Sigmoid colon (tissue), 7 donors: ENCODE data around the gene TNKS2. TPM values are rescaled to one million over a fixed set of nuclear protein-coding genes. Genes with fewer than 3 reads are reported as not detected.

Experiments
- DNase-seq: peaks from one replicate; pipeline ENCODE4 v3.0.0-alpha.2; 2019
- H3K27ac ChIP-seq, 4 donors: fragments of 200-600 bp; sonication (generic); one replicate each; pipeline ENCODE4 v1.5.1; 2016 to 2019; ENCODE audit warnings: mild to moderate bottlenecking in 1 of 4
- H3K27me3 ChIP-seq, 3 donors: fragments of 200-600 bp; sonication (generic); one replicate each; pipeline ENCODE4 v1.5.1; 2019; ENCODE audit warnings: mild to moderate bottlenecking in 1 of 3
- H3K36me3 ChIP-seq, 4 donors: fragments of 200-600 bp; sonication (generic); one replicate each; pipeline ENCODE4 v1.5.1; 2016 to 2019
- H3K4me1 ChIP-seq, 4 donors: fragments of 200-600 bp; sonication (generic); one replicate each; pipeline ENCODE4 v1.5.1; 2017 to 2019
- H3K4me3 ChIP-seq, 4 donors: fragments of 200-600 bp; sonication (generic); one replicate each; pipeline ENCODE4 v1.5.1; 2017 to 2019; ENCODE audit warnings: mild to moderate bottlenecking in 2 of 4, moderate library complexity in 1 of 4
- H3K9me3 ChIP-seq, 4 donors: fragments of 200-600 bp in 3 of 4; sonication (generic) in 3 of 4; one replicate each; pipeline versions ENCODE4 v1.5.1 to v1.6.1; 2013 to 2019
- EP300 ChIP-seq, 4 donors: sonication (generic); formaldehyde crosslinking; IDR thresholded peaks; one replicate each; pipeline ENCODE4 v1.6.1; 2017; ENCODE audit warnings: antibody characterized with exemption in 4 of 4
- POLR2A ChIP-seq, 2 donors: fragments of 450-650 bp; IDR thresholded peaks; one replicate each; pipeline ENCODE4 v1.6.1; 2016; ENCODE audit warnings: antibody characterized with exemption in 2 of 2, mild to moderate bottlenecking in 2 of 2, moderate library complexity in 2 of 2
- POLR2AphosphoS5 ChIP-seq, 4 donors: sonication (generic); formaldehyde crosslinking; IDR thresholded peaks; one replicate each; pipeline ENCODE4 v1.6.1; 2017; ENCODE audit warnings: antibody characterized with exemption in 4 of 4
- WGBS, 2 donors: extraction: QIAGEN DNeasy Blood & Tissue Kit; methylation state at CpG; one replicate each; pipeline ENCODE4 v1.1.7; 2013; 5-methylcytosine and 5-hydroxymethylcytosine counted together
- intact Hi-C: fragments of 100-400 bp; cut with DNase I; formaldehyde crosslinking; loops from one replicate; pipeline ENCODE4 v1.15.1; 2023
- polyA plus RNA-seq, 3 donors: library from polyadenylated mRNA; stranded (reverse); fragments of 200-250 nt; gene quantifications; one replicate each; pipeline ENCODE4 v1.2.3, GENCODE V29; 2013
- total RNA-seq, 4 donors: library from RNA; depleted of rRNA; stranded (reverse); fragments of >200 nt; gene quantifications; one replicate each; pipeline ENCODE4 v1.1.0, GENCODE V29; 2016
- TF ChIP-seq, protein P1 (sequence below), 4 experiments: fragments of 450-650 bp in 3 of 4; fragments of 200-600 bp in 1 of 4; IDR thresholded peaks; one replicate each; pipeline ENCODE4 v1.5.1; 2016 to 2019; ENCODE audit warnings: antibody characterized with exemption in 4 of 4, mild to moderate bottlenecking in 3 of 4, moderate library complexity in 2 of 4
- donor health status: healthy with polysubstance abuse.
- donor health status: Bipolar disorder and iron deficiency.
- donor health status: healthy.

The TNKS2 gene
- total and polyA plus RNA-seq, 7 donors, result 9.0 to 46.7 (median 37.4) TPM

DNA sequence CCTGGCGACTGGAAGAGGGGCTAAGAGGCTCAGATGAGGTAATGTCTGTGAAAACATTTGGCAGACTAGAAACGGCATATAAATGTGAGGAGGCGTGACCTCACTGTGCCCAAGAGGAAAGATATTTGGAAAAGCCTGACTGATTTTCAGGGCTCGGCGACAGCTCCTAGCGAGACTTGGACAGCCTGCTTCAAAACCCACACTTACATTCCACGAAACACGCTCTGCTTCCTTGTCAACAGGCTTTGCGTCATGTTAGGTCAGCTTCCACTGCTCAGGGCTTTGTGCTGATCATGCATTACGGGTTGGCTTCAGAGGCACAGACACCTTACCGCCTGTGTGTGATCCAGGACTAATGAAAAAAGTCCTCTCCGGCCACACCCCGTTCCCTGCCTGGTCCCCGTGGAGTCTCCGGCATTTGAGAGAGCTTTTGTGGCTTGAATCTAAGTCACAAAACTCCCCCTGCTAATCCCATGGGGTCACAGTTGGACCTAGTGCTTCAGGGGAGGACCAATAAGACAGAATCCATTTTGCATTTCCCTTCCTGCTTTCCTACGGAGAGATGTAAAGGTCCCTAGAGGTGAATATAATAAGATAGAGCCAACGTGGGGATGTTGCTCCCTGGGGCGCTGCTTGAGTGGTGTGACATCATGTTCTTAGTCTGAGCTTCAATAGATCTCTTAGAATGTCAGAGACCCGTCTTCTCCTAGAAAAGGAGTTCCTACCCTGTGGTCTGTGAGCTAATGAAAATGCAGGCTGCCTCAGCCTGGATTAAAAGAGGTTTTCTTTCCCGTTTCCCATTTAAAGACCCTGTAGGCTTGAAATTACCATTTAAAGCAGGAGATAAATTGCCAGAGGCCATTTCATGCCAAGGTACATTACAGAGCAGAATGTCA is 85.6 kb downstream of the TNKS2 start:
- intact Hi-C loops, result no loop called here
- no peaks in the 10 kb centered on the region for H3K27me3 ChIP-seq
- TF ChIP-seq POLR2AphosphoS5 (IDR thresholded peaks at IDR 0.05), result peak in 1 of 4 donors; percentile 20
- TF ChIP-seq POLR2A (IDR thresholded peaks at IDR 0.05), result no peak
- 30 to 57% methylated on average over 20 of the region's 20 CpGs for WGBS, 2 donors
- peak overlapping the region in 3 of 4 donors; percentile 12 to 51 (median 36) for H3K27ac ChIP-seq
- no peaks in the 10 kb centered on the region for H3K9me3 ChIP-seq
- H3K4me3 ChIP-seq, result peak overlapping the region in 2 of 4 donors; percentile 8 to 13
- no peaks in the 10 kb centered on the region for H3K36me3 ChIP-seq
- DNase-seq, result no peak
- H3K4me1 ChIP-seq, result peaks cover 0 to 34% (median 24%) of the 10 kb centered on the region in 4 donors

DNA sequence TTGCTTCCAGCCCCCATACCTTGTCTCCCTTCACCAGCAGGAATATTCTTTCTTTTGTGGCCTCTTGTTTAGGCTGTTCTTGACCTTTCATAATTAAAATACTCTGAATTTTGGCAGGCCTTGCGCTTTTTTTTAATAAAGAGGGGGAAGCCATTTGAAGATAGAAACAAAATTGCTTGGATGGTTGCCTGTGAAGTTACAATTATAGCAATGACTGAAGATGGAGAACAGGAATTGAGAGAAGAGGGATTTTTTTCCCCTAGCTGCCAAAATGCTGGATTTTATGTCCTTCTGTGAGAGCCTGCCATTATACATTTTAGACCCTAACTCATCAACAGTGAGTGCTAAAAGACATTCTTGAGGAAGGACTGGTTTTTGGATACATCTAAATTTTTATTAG is 86.3 kb downstream of the TNKS2 start:
- 87 to 93% methylated on average over 1 of the region's 1 CpG for WGBS, 2 donors
- intact Hi-C loops, result no loop called here
- H3K27ac ChIP-seq, result peak overlapping the region in 2 of 4 donors; percentile 36 to 51

DNA sequence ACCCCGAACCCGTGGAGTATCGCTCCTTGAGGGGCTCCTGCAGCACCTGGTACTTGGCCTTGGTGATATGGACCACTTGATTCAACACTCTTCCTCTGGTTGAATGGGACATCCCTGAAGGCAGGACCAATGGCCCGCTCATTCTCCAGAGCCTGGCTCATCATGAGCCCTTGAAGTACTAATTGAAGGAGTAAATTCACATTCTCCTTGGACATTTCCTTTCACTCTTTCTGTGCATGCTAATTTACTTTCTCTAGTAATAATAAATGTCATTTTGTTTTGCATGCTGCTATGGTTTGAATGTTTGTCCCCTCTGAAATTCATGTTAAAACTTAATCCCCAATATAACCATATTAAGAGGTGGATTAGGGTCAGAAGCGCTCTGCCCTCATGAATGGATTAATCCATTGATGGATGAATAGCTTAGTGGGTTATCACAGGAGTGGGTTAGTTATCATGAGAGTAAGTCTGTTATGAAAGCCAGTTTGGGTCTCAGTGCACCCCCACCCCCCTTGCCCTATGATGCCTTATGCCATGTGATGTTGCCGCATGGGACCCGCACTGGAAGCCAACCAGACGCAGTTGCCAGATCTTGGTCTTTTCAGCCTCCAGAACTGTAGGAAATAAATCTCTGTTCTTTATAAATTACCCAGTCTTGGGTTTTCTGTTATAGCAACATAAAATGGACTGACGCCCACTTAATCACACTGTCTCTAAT is 87.3 kb downstream of the TNKS2 start:
- Histone ChIP-seq H3K4me1 (peaks cover 0 to 34% (median 24%) of the 10 kb centered on the region in 4 donors), H3K4me3 (no peak overlapping the region), H3K27me3 (no peaks in the 10 kb centered on the region), H3K36me3 (no peaks in the 10 kb centered on the region), H3K9me3 (no peaks in the 10 kb centered on the region), H3K27ac (no peak overlapping the region)
- intact Hi-C loops, result no loop called here
- no peak for DNase-seq
- WGBS, 2 donors, result 96 to 97% methylated on average over 9 of the region's 9 CpGs
- no peak for TF ChIP-seq EP300 (IDR thresholded peaks at IDR 0.05)
- TF ChIP-seq POLR2AphosphoS5 (IDR thresholded peaks at IDR 0.05), result no peak
- TF ChIP-seq, protein P1, sequence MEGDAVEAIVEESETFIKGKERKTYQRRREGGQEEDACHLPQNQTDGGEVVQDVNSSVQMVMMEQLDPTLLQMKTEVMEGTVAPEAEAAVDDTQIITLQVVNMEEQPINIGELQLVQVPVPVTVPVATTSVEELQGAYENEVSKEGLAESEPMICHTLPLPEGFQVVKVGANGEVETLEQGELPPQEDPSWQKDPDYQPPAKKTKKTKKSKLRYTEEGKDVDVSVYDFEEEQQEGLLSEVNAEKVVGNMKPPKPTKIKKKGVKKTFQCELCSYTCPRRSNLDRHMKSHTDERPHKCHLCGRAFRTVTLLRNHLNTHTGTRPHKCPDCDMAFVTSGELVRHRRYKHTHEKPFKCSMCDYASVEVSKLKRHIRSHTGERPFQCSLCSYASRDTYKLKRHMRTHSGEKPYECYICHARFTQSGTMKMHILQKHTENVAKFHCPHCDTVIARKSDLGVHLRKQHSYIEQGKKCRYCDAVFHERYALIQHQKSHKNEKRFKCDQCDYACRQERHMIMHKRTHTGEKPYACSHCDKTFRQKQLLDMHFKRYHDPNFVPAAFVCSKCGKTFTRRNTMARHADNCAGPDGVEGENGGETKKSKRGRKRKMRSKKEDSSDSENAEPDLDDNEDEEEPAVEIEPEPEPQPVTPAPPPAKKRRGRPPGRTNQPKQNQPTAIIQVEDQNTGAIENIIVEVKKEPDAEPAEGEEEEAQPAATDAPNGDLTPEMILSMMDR (IDR thresholded peaks at IDR 0.05), result no peak
- TF ChIP-seq POLR2A (IDR thresholded peaks at IDR 0.05), result no peak

More for the DNA sequence above, 86.3 kb downstream of the TNKS2 start:
- no peak for TF ChIP-seq POLR2AphosphoS5 (IDR thresholded peaks at IDR 0.05)
- TF ChIP-seq, protein P1 (IDR thresholded peaks at IDR 0.05), result no peak
- TF ChIP-seq EP300 (IDR thresholded peaks at IDR 0.05), result no peak
- no peak for TF ChIP-seq POLR2A (IDR thresholded peaks at IDR 0.05)
- Histone ChIP-seq H3K36me3 (no peaks in the 10 kb centered on the region), H3K4me3 (no peak overlapping the region), H3K27me3 (no peaks in the 10 kb centered on the region), H3K9me3 (no peaks in the 10 kb centered on the region), H3K4me1 (peaks cover 0 to 34% (median 24%) of the 10 kb centered on the region in 4 donors)
- DNase-seq, result no peak

DNA sequence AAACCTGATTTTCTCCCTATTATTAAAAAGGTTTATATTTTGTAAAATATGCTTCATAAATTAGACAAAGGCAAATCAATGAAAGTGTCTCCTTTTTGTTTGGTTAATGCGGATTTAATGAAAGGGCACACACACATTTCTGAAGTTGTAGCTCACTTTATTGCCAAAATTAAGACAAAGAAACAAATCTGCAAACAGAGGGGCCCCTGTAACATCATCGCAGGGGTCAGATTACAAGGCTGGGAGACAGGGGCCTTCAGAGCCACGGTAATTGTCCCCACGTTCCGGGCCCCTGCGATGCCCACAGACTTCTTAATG is 88.7 kb downstream of the TNKS2 start:
- H3K27ac ChIP-seq, result peak overlapping the region in 1 of 4 donors; percentile 44
- H3K36me3 ChIP-seq, result no peaks in the 10 kb centered on the region
- intact Hi-C loops, result no loop called here
- H3K4me3 ChIP-seq, result peak overlapping the region; percentile 37 to 63 (median 55)
- DNase-seq, result no peak
- no peaks in the 10 kb centered on the region for H3K9me3 ChIP-seq
- no peaks in the 10 kb centered on the region for H3K27me3 ChIP-seq
- 14 to 21% methylated on average over 6 of the region's 6 CpGs for WGBS, 2 donors
- TF ChIP-seq POLR2A (IDR thresholded peaks at IDR 0.05), result no peak
- TF ChIP-seq, protein P1 (IDR thresholded peaks at IDR 0.05), result no peak
- peaks cover 0 to 34% (median 24%) of the 10 kb centered on the region in 4 donors for H3K4me1 ChIP-seq
